Stimulated activated CD4-positive, alpha-beta T cell treated with anti-CD3 and anti-CD28 coated beads, Interleukin-2, amount 100 ng/mL, for 24 hours (primary cell): ENCODE results near the gene PPA2.
"Not testable (repeated sequence)": the region's sequence is repeated elsewhere in the genome, so short reads cannot be mapped to it uniquely, and the experiment has no call there.

Experiments used
- DNase-seq, 2 donors: peaks; one replicate each; pipeline ENCODE4 v3.0.0-alpha.2; 2020

The PPA2 gene

DNA sequence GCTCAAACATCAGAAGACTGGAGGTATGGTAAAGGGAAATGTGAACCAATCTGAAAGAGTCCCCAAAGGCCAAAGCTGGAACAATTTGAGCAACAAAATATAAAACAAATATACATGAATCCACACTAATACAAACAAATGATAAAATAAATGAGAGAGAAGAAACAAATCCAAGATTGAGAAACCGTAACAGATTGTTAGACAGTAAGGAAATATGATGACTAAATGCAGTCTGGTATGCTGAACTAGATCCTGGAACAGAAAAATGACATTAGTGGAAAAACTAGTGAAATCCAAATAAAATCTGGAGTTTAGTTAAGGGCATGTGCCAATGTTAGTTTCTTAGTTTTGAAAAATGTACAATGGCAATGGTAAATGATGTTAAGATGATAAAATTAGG, 15.9 kb downstream of the PPA2 start:
- no peak for DNase-seq

DNA sequence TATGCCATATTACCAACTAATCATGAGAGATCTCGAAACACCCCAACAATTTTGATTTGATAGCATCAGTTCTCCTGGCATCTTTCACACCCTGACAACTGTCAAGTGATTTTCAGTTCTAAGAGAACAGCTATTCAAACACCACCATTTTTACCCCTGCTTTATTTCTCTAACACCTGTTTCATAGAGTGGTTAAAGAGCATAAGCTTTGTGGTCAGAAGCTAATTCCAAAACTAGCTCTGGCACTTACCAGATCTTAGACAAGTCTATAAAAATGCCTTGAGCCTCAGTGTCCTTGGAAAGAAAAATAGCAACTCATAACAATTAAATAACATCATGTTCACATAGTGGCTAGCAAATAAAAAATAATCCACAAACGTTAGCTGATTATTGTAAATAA, 17.9 kb downstream of the PPA2 start:
- DNase-seq: no peak

DNA sequence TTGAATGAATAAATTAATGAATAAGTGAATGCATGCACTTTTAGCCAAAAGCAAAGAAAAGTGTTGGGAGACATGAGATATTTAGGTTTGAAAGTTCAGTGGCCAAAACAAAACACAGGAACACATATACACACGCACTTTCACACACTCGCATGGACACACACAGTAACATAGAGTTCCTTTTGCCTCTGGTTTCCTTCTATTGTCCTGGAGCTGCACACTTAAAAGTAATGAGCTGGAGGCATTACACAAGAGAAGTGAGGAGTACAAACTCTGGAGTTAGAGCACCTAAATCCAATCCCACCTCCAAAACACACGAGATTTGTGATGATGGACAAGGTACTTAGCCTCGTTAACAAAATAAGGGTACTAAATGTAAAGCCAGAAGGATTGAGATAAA, 18.7 kb downstream of the PPA2 start:
- no peak for DNase-seq

DNA sequence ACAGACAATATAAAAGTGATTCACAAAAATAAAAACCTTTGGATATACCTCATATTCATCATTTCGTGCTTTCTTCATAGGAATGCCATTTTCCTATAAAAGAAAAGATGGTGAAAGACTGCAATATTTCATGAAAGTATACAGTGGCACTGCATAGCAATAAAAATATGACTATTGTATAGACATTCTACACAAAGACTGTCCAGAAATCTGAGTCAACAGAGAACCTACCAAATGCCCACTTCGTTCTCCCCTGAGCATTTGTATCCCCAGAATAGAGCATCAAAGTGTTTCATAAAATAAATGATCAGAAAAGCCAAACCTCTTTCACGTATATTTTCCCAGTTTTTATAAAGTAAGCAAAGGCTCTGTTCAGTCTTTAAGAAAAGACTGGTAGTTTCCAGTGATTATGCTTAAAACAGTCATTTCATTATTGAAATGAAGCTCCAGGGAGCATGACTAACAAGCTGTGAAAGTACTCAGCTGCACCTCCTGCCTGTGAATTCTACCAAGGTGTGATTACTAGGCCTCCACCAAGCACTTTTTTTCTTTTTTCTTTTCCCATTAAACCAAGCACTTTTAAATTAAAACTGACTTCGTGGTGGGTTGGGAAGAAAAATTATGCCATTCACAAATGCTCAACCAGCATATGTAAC, 20.2 kb downstream of the PPA2 start:
- peak in 1 of 2 donors; percentile 10 for DNase-seq

DNA sequence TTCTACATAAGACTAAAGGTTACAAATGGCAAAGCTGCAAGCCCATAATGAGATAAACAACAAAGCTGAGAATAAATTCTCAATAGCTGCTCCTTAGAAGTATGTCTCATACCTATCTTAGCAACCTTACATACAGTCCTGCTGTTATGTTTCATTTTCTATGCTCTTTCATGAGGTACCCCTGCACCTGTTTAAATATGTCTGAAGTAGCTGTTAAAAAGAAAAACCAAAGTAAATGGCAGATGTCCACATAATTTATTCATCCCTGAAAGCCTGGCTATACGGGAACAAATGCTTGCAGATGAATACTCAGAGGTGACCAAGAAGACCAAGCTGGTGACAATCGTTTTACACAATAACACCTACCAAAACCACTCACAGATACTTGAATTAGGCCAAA, 22.5 kb downstream of the PPA2 start:
- DNase-seq: no peak

DNA sequence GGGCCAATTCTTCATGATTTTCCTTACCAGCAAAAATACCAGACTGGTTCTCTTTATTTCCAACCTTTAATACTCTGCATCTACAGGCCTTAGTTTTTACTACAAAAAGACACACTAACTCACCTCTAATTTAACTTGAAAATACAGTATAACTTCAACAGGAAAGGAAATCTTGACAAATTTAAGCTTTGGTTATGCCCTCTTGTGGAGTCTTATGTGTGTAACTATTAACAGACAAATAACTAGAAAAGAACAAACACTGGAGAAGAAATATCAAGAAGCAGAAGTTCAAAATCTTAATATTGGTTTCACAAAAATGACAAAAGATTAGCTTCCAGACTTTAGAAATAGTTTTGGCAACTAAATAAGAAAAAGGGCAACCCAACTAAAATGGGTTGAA, 33.0 kb downstream of the PPA2 start:
- no peak for DNase-seq

DNA sequence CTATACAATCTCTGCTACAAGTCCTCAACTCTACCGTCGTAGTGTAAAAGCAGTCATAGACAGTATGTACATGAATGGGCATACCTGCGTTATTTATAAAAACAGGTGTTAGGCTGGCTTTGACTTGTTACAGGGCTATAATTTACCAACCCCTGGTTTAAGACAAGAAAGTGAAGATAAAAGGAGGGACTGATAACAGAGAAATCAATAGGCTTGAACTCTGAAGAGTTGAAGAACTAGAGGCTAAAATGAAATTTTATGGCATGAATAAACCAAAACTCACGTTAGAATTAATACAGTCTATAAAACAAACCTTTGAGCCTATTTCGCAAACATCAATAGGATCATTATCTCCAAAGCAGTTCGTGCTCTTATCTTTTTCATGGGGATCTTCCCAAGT, 36.2 kb downstream of the PPA2 start:
- DNase-seq: no peak

DNA sequence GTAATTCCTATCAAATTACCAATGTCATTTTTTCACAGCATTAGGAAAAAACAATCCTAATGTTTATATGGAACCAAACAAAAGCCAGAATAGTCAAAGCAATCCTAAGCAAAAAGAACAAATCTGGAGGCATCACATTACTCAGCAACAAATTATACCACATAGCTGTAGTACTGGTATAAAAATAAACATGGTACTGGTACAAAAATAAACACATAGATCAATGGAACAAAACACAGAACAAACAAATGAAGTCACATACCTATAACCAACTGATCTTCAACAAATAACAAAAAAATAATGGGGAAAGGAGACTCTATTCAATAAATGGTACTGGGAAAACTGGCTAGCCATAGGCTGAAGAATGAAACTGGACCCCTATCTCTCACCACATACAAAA, 37.4 kb downstream of the PPA2 start:
- DNase-seq: no peak

DNA sequence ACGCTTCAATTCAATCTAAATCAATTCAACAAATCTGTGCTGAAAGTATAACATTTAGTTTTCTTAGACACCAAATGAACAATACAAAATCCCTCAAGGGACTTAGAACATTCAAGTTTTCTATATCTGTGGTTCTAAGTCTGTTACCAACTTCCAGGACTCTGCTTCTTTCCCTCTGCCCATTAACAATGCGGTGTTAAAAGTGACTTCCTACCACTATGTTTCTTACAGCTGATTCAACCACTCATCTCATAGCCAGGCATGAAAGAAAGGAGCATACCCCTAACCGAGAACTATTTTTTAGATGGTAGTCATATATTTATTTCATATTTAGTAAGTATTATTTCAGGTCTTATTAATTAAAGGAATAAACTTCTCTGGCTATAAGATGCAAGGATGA, 38.9 kb downstream of the PPA2 start:
- no peak for DNase-seq

DNA sequence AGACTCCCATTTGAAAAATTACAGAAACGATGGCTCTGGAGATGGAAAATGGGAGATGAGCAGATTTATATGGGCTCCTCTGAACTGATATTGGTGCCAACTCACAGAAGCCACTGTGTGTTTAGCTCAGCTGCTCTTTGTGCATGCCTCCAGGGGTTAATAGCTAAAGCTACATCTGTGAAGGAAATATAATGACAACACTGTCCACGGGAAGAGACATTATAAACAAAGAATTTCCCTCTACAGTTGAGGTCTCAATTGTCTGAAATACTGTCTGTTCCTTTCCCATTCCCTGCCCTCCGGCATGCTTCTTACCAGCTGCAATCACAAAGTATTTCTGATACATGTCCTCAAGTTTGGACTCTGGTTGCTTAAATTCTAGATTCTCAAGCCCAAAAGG, 40.4 kb downstream of the PPA2 start:
- no peak for DNase-seq

DNA sequence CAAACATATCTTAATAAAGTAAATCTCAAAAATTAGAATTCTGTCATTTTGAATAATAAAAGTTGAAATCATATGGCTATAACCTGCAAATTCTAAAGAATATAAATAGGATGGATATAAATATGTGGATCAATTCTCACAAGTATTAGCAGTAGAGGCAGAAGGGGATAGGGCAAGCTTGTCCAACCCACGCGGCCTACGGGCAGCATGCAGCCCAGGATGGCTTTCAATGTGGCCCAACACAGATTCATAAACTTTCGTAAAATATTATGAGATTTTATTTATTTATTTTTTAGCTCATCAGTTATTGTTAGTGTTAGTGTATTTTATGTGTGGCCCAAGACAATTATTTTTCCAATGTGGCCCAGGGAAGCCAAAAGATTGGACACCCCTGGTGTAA, 41.4 kb downstream of the PPA2 start:
- DNase-seq: no peak

DNA sequence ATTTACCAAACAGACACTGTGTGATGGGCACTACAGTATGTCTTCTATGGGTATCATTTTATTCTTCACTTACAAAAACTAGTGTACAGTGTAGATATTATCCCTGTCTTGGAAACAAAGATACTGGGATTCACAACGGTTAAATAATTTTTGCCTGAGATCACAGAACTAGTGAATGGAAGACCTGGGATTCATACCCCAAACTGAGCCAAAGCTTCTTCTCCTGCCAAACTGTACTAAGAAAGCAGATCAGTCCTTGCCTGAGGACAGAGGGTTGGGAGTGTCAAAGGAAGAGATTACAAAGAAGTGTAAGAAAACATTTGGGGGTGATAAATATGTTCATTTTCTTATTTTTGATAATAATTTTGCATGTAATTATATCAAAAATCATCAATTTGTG, 43.1 kb downstream of the PPA2 start:
- DNase-seq: no peak

DNA sequence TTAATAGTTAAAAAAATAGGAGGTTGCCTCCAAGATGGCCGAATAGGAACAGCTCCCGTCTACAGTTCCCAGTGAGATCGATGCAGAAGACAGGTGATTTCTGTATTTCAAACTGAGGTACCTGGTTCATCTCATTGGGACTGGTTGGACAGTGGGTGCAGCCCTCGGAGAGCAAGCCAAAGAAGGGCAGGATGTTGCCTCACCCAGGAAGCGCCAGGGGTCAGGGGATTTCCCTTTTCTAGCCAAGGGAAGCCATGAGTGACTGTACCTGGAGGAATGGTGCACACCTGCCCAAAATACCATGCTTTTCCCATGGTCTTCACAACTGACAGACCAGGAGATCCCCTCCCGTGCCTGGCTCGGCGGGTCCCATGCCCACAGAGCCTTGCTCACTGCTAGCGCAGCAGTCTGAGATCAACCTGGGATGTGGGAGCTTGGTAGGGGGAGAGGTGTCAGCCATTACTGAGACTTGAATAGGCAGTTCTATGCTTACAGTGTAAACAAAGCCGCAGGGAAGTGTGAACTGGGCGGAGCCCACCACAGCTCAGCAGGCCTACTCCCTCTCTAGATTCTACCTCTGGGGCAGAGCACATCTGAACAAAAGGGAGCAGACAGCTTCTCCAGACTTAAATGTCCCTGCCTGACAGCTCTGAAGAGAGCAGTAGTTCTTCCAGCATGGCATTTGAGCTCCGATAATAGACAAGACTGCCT, 47.5 kb downstream of the PPA2 start:
- no peak for DNase-seq

DNA sequence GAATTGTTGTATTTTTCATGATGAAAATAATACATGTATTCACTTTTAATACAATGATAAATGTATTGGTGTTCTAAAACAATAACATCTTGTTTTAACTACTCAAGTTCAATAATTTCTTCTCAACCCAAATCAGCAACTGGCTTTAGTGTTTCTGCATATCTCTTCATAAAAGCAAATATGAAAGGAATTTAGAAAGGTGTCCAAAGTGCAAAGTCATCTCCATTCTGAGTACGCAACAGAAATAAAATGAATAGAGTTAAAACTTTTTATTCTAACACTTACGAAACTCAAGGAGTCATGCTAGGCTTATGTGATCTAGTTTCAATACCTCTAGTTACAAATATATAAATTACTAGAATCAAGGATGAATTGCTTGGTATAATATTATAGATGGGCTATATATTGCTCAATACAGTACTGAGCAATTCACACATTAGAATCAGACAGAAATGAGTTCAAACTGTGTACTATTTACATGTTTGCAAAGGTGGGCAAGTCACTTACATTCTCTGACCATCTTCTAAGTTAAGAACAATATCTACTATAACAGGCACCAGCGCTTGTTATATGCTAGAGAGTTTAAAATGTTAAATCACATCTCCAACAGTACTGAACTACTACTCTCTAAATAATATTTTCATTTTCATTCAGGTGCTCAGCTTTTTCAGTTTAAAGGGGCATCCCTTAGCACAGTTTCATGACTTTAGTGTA, 51.5 kb downstream of the PPA2 start:
- no peak for DNase-seq

DNA sequence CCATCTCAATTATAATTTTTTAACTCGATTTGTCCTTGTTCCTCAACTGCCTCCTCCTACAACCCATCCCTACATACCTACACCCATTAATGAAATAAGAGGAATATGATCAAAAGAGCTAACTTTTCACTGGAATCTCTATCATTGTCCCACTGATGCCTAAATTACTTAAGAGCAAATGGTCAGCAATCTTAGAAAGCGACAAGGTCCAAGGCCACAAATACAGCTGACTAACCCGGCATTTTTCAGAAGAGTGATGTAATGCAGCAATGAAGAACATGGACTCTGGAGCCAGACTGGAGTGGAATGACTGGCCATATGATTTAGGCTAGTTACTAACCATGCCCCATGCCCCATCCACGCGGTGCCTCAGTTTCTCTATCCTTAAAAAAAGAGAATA, 56.2 kb downstream of the PPA2 start:
- no peak for DNase-seq

DNA sequence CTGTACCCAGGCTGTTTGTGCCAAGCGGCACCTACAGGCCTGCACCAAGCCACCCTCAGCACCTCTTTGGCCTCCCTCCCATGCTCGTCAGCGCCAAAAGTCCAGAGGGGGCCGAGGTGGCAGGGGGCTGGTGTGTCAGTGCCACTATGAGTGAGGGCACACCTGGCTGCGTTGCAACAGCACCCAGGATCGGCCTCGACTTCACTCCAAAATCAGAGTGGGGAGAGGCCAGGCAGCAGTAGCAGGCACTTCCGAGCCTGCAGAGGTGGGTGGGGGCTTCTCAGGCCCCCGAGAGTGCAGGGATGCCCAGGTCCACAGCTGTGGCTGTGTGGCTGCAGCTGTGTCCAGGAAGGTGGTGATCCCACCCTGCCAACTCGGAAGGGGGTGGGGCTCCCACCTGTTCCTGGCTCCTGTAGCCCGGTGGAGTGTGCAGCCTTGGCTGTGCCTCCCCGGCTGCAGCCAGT, 58.5 kb downstream of the PPA2 start:
- no peak for DNase-seq

DNA sequence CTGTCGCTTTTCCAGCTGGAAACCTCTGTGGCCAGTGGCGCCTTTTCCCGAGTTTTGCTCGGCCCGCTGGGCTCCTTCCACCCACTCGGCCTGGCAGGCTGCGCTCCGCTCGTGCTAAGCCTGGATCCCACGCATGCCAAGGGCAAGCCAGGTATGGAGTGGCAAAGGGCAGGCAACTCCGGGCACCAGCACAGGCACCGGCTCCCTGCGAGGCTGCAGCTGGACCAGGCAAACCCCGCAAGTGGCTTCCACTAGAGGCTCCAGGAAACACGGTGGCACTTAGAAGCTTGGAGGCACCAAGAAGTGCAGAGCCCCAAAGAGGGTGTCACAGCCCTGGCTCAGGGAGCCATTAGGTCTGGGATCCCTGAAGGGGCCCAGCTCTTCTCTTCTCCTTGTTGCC, 59.5 kb downstream of the PPA2 start:
- DNase-seq: no peak

DNA sequence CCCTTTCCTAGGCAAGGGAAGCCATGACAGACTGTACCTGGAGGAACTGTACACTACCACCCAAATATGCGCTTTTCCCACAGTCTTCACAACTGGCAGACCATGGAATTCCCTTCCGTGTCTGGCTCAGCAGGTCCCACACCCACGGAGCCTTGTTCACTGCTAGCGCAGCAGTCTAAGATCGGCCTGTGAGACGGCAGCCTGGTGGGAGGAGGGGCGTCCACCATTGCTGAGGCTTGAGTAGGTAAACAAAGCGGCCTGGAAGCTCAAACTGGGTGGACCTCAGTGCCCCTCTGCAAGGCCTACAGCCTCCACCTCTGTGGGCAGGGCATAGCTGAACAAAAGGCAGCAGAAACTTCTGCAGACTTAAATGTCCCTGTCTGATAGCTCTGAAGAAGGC, 64.7 kb downstream of the PPA2 start:
- DNase-seq: not testable (repeated sequence)

DNA sequence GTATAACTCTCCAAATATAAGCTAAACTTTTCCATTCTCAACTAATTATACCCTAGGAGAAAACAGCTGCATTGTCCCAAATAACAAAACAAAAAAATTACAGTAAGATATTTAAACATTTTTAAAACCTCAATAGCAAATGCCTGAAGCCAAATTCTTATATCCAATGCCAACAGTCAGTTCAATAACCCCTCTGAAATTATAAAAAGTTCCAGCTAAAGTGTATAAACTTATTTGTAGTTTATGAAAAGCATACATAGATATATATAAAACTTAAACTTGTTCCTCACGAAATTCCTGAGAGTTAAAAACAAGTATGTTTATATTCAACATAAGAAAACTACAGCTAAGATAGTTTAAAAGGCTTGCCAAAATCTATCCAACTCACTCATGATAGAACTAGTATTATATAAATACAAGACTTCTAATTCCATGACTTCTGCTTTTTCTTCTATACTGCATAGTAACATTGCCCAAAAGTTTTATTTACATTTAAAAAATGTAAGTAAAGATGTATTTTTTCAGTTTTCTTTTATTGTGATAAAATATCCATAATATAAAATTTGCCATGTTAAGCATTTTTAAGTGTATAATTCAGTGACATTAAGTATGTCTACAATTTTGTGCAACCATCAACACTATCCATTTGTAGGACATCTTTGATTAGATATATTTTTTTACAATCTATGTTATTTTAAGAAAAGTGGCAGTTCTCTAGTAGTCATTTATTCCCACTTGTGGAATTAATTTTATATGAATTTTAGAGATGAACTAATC, 72.8 kb downstream of the PPA2 start:
- no peak for DNase-seq

DNA sequence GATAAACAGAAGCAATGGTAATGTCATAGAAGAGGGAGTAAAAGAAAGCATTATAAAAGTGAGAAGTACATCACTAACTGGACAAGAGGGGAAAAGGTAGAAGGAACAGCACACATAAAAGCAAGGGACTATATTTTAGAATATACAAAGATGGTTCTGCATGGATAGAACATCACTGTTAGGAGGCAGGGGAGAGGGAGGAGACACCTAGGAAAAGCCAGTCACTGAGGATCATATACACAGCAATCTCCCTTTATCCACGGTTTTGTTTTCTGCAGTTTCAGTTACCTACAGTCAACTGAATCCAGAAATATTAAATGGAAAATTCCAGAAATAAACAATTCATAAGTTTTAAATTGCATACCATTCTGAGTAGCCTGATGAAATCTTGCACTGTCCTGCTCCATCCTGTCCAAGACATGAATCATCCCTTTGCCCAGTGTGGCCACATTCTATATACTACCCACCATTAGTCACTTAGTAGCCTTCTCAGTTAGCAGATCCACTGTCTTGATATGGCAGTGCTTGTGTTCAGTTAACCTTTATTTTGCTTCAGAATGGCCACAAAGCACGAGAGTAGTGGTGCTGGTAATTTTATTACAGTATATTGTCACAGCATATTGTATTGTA, 74.2 kb downstream of the PPA2 start:
- no peak for DNase-seq

DNA sequence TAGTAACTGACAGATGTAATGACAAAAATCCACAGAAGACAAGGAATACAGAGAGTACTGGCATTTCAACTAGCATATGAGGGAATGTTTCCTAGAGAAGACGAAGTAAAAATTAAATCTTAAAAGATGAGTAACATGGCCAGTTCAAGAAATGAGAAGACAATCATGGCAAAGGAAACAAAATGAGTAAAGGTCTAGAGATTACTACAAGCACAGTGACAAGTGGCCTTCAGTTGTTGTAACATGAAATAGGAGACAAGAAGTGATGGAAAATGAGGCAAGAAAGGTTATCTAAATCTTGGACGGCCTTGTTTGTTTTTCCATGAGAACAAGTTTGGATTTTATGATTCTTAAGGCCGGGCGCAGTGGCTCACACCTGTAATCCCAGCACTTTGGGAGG, 81.0 kb downstream of the PPA2 start:
- no peak for DNase-seq

DNA sequence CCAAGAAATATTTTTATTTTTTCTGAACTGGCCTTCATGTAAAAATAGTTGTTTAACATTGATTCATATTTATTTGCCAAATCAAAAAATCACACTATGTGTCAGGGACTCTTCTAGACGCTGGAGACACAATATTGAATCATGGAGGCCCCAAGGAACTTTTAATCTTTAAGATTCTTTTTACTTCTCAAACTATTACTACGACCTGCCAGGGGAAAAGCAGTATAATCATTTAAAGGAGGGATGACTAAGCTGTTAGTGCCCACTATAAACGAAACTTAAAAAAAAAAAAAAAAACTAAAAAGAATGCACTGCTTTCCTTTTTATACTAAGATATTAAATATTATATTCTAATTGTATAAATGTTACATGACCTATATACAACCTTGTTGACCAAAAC, 84.7 kb downstream of the PPA2 start:
- no peak for DNase-seq

DNA sequence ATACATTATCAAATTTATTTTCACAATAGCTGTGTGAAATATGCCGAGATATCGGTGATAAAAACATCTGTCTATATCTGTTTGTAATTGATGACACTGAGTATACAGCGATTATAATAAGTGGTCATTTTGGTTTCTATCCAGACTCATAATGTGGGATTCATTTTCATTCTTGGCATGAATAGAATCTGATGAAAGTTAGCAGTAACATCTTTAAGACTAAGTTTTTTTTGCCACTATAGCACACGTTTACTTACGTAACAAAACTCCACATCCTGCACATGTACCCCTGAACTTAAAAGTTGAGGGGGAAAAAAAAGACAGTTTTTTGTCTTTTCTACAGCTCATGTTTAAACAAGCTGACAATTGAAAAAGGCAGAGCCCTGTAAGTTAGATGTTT, 86.4 kb downstream of the PPA2 start:
- no peak for DNase-seq
